AG04450 (cell line): ENCODE measurements around the gene SLC1A5. TPM values are rescaled to one million over a fixed set of nuclear protein-coding genes. Genes with fewer than 3 reads are reported as not detected.

ENCODE experiments used
- CTCF ChIA-PET: fragments of 300-600, 350-600 bp; formaldehyde crosslinking; extraction: SDS; loops from one replicate; lab custom pipeline; 2022; ENCODE audit warnings: antibody characterized with exemption, inconsistent platforms; lab: Charles Lee
- POLR2A ChIA-PET: fragments of 350-600 bp; formaldehyde crosslinking; extraction: SDS; loops from one replicate; lab custom pipeline; 2021; ENCODE audit warnings: antibody characterized with exemption, inconsistent platforms; lab: Yijun Ruan, JAX
- DNase-seq: peaks from one replicate; pipeline ENCODE4 v3.0.0-alpha.2; 2011; ENCODE audit warnings: low read depth, low spot score
- H3K27ac ChIP-seq: one replicate; pipeline ENCODE4 v1.5.1; 2012; ENCODE audit warnings: low read depth, low read length, control low read depth
- H3K27me3 ChIP-seq: one replicate; pipeline ENCODE4 v1.6.0; 2012; ENCODE audit warnings: low read length; ENCODE audit not compliant: control insufficient read depth, insufficient read depth
- H3K4me3 ChIP-seq: 2 replicates; pipeline ENCODE4 v1.5.1; 2011; ENCODE audit warnings: mild to moderate bottlenecking, low read depth, low read length, control low read depth
- H3K9me3 ChIP-seq: 2 replicates; pipeline ENCODE4 v1.5.1; 2012; ENCODE audit warnings: low read length; ENCODE audit not compliant: control insufficient read depth, insufficient read depth
- CTCF ChIP-seq: IDR thresholded peaks from 2 replicates; pipeline ENCODE4 v1.5.1; 2011; ENCODE audit warnings: low read depth, low read length, control low read depth, inconsistent platforms
- polyA plus RNA-seq: library from polyadenylated mRNA; depleted of rRNA; stranded (reverse); fragments of >200 nt; gene quantifications from 2 replicates; pipeline ENCODE4 v1.2.3, GENCODE V29; 2011

SLC1A5 gene
- polyA plus RNA-seq, 1 experiment = 314 TPM

GRCh38 chr19:46802152-46802551 is 13.8 kb upstream of the SLC1A5 start:
- H3K9me3 ChIP-seq = no peaks in the 10 kb centered on the region
- no peak for TF ChIP-seq CTCF
- no peak overlapping the region for H3K27ac ChIP-seq
- no peak overlapping the region for H3K4me3 ChIP-seq
- ChIA-PET POLR2A (no interaction called here), CTCF (no interaction called here)
- no peak for DNase-seq
- no peaks in the 10 kb centered on the region for H3K27me3 ChIP-seq

GRCh38 chr19:46798713-46799112 is 10.3 kb upstream of the SLC1A5 start:
- Histone ChIP-seq H3K27me3 (no peaks in the 10 kb centered on the region), H3K4me3 (no peak overlapping the region), H3K27ac (no peak overlapping the region), H3K9me3 (no peaks in the 10 kb centered on the region)
- DNase-seq = no peak
- ChIA-PET POLR2A (no interaction called here), CTCF (no interaction called here)
- TF ChIP-seq CTCF = no peak

GRCh38 chr19:46797881-46798280 is 9.5 kb upstream of the SLC1A5 start:
- Histone ChIP-seq H3K4me3 (no peak overlapping the region), H3K9me3 (no peaks in the 10 kb centered on the region), H3K27ac (no peak overlapping the region), H3K27me3 (no peaks in the 10 kb centered on the region)
- ChIA-PET CTCF (no interaction called here), POLR2A (interaction anchor here (0.7 to 3.2 kb wide), 3 partner anchors 11 to 36 kb away, joined by 5 to 44 read pairs (median 9); partner anchors contain the start of gene SLC1A5)
- TF ChIP-seq CTCF = no peak
- DNase-seq = no peak

- no peaks in the 10 kb centered on the region for H3K27me3 ChIP-seq
- ChIA-PET CTCF (interaction anchor here (2.6 kb wide), 1 partner anchor 49 kb away, joined by 6 read pairs; no protein-coding TSS in a partner anchor), POLR2A (no interaction called here)
- no peak overlapping the region for H3K27ac ChIP-seq
- H3K9me3 ChIP-seq = no peaks in the 10 kb centered on the region; the same call in 1 of the 2 replicates
- DNase-seq = no peak
- TF ChIP-seq CTCF = no peak
- no peak overlapping the region for H3K4me3 ChIP-seq
Observed at GRCh38 chr19:46791944-46792343, 3.5 kb upstream of the SLC1A5 start.

- no peaks in the 10 kb centered on the region; the same call in 1 of the 2 replicates for H3K9me3 ChIP-seq
- no peak overlapping the region for H3K4me3 ChIP-seq
- no peaks in the 10 kb centered on the region for H3K27me3 ChIP-seq
- H3K27ac ChIP-seq = no peak overlapping the region
- DNase-seq = no peak
- TF ChIP-seq CTCF = no peak
- POLR2A ChIA-PET = interaction anchor here (0.7 to 2.3 kb wide), 6 partner anchors 29 to 179 kb away, joined by 4 to 52 read pairs (median 10); no protein-coding TSS in a partner anchor
- CTCF ChIA-PET = interaction anchor here (0.7 kb wide), 1 partner anchor 52 kb away, joined by 4 read pairs; no protein-coding TSS in a partner anchor
Observed at GRCh38 chr19:46789371-46789770, 977 bp upstream of the SLC1A5 start.
